Right hindlimb (tissue), 1 donor: ENCODE data around the gene KAZALD1.
"Not testable (repeated sequence)": the region's sequence is repeated elsewhere in the genome, so short reads cannot be mapped to it uniquely, and the experiment has no call there.

Experiments
- DNase-seq: peaks from one replicate; pipeline ENCODE4 v3.0.0-alpha.2; 2018

KAZALD1 gene

DNA sequence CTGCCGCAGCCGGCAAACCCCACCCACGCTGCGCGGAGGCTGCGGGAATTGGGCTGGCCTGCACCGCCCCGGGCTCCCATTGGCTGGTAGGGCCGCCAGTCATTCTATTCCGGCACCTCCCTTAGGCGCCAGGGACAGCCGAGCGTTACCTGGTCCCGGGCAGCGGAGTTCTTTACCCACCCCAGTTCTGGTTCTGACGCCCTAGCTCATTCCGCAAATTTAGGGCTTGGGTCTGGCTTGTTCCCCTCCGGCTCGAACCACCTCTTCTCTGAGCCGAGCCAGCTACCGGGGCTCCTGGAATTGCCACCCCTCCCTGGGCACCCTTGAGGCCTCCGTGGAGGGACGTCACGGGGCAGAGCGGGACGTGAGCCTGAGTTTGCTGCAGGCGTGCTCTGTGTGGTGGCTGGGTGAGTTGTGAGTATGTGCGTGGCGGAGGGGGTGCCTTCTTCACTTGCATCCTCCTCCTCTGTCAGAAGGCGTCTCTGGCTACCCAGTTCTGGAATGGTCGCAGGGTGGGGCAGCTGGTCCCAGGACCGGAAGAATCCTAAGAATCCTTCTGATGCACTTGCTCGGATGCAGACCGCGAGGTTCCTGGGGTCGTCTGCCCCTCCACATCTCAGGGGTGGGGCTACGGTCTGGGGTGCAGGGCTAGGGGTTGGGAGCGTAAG lies 30.5 kb upstream of the KAZALD1 start, which contains the start of the genes PDZD7 and SFXN3:
Gene PDZD7, minus strand, starts transcription at position 2 of the 668 bp plus-strand sequence. CDS start 910 bp downstream, outside the sequence.
Gene SFXN3, plus strand, starts transcription at position 107 of the 668 bp plus-strand sequence. CDS start 3,461 bp downstream, outside the sequence.
- DNase-seq: peak; percentile 95

DNA sequence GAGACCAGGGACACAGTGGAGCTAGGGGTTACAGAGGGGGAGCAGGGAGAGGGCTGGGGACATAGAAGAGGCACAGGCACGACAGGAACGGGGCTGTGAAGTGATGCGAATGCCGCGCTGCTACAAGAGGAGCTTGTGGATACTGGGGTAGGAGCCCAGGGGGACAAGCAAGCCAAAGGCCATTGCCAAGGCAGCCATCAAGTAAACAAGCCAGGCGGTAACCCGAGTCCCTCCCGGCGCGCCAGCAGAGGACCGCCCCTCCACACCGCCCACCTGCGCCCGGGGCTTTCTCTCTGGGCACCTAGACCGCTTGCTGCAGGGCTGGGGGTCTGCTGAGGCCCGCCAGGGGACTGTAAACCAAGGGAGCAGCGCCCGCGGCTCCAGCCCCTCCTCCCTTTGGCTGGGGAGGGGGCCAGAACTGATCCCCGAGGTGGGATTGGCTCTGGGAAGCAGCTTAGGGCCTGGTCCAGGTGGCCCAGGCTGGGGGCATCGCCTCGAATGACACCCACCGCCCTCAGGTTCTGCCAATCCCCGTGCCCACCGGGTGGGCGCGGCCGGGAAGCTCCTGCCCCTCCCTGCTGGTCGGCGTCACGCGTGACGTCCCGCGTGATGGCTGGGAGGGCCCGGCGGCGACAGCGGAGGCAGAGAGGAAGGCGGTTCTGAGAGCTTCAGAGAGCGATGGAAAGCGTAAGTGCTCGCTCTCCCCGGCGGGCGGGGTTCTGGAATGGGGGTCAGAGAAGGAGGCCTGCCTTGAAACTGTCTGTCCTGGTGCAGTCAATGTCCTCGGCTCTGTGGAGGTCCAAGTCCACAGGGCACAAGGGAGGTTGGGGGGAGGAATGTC lies 29.8 kb upstream of the KAZALD1 start:
- peak; percentile 88 for DNase-seq

DNA sequence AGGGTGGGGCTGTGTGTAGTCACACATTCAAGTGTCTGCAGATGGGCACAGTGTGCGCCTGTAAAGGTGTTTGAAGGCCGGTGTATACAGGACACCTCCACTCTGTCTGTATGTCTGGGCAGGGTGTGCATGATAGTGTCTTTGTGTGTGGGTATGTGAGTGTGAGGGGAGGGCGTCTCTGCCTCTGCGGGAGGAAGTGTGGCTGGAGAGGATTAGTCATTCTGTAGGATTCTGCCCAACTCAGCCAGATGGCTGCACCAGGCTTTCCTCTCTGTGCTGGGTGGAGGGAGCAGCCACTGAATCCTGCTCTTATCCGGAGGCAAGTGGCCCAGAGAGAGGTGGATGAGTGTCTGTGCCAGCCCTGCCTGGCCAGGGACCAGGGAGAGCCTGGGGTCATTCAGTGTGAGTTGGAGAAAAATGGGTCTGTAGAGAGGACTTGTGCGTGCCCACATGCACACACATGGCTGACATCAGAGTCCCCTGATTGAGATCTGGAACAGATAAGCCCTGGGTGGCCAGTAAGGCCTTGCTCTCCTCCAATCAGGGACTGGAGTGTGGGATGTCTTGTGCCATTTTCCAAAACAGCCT lies 29.1 kb upstream of the KAZALD1 start:
- peak; percentile 86 for DNase-seq

DNA sequence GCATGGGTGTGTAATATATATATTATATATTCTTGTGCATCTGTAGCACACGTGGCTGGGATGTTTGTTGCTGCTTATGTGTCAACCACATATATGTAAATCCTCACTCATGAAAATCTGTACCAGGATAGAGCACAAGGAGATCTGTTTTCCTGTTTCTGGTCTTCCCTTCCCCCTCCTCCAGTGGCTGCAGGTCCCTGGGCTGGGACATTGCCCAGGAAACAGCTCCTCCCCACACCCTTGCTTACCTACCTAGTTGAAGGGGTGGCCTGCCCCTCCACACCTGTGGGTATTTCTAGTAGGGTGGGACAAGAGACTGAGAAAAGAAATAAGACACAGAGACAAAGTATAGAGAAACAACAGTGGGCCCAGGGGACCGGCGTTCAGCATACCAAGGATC lies 28.5 kb upstream of the KAZALD1 start:
- DNase-seq: no peak

DNA sequence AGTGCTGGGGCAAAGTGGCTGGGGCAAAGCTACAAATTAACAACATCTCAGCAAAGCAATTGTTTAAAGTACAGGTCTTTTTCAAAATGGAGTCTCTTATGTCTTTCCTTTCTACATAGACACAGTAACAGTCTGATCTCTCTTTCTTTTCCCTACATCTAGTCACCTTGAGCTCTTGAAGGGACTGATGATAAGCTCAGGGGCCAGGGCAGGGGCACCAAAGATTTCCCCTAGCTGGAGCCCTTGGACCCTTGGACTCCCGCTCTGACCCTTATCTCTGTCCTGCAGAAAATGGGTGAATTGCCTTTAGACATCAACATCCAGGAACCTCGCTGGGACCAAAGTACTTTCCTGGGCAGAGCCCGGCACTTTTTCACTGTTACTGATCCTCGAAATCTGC lies 27.4 kb upstream of the KAZALD1 start:
- not testable (repeated sequence) for DNase-seq

DNA sequence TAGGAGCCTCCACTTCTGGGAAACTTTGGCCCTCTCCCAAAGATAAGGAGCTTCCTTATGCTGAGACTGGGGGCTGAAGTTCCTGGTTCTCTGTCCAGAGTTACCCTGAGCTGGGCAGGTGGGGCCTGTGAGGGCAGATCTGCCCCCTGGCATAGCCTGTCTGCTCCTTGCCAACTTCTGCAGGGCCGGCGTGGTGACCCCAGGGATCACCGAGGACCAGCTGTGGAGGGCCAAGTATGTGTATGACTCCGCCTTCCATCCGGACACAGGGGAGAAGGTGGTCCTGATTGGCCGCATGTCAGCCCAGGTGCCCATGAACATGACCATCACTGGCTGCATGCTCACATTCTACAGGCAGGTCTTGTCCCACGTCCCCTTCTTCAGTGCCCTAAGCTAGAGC lies 26.5 kb upstream of the KAZALD1 start:
- DNase-seq: no peak

DNA sequence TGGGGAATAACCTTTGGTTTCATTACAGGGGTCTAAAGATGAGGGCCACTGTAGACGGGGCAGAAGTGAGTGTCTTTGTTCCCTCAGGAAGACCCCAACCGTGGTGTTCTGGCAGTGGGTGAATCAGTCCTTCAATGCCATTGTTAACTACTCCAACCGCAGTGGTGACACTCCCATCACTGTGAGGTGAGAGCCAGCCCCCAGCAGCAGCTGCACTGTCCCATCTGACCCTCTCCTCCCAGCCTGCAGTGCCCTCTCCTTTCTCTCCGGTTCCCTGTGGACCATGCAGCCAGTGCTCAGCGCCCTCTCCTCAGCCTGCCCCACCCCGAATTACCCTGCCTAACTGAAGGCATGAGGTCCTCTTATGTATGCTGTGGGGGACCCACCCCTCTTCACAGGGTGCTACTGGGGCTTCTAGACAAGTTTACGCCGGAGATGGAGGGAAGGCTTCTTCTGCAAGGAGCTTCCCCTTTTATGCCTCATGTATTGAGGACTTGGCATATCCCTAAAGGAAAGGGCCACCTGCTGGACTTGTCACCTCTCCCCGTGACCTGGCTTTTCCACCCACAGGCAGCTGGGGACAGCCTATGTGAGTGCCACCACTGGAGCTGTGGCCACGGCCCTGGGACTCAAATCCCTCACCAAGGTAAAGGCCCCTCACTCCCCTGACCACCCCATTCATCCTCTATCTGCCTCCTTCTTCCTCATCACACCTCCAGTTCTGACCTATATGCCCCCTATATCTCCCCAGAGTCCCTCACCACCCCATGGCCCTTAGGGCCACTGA lies 25.7 kb upstream of the KAZALD1 start:
- DNase-seq: no peak

DNA sequence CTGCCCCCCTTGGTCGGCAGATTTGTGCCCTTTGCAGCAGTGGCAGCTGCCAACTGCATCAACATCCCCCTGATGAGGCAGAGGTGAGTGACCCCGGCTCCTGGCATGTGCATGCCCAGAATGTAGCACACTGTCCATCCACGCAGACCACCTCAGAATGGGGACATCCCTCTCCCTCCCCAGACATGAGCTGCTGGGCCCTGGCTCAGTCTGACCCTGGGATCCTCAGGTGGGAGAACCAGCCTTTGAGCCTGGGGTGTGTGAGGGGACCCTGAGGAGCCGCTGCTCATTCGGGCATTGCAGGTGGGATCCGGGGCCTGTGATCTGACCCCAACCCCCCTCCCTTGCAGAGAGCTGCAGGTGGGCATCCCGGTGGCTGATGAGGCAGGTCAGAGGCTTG lies 25.1 kb upstream of the KAZALD1 start:
- DNase-seq: no peak

DNA sequence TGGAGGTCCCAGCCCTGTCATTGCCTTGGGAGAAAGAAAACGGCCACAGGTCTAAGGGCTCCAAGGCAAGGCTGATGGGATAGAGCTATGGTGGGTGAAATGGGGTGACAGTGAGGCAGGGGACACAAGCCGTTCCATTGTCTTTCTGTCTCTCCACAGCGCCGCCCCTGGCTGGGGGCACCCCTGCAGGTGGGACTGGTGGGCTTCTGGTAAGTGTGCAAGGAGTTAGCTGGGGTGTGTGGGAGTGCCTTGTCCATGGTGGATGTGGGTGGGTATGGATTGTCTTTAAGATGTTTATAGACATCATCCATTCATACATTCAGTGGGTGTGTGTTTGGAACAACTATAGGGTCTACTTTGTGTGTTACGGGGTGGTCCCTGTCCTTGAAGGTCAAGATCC lies 23.3 kb upstream of the KAZALD1 start:
- no peak for DNase-seq

DNA sequence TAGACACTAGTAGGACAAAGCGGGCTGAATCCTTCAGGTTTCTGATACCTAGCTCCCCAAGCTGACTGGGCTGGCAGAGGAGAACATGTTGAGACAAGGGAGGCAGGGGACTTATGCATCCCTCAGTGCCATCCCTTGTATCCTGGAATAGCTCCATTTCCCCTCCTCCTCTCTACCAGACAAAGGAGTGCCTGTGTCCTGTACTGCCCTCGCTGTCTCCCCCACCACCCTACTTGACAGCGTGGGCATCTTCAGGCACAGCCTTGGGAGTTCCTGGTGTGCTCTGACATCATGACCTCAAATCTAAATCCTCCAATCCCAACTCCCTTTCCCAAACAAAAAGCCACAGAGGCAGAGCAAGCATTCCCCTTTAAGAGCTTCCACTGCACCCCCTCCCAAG lies 21.7 kb upstream of the KAZALD1 start:
- DNase-seq: no peak

DNA sequence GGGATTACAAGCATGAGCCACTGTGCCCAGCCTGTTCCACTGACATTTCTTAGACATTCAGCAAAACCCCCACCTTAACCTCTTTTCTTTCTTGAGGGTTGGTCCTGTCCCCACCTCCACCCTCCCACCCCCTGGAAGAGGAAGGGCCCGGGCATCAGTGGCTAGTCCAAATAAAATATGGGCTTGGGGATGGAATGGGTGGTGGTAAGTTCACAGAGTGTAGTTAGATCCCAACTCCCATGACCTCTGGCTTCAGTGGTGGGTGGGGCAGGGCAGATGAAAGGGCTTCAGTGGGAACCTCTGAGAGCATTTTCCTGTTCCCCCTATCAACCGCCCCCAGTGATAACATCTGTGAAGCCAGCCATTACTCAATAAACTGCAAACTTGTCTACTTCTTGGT lies 20.9 kb upstream of the KAZALD1 start:
- no peak for DNase-seq

DNA sequence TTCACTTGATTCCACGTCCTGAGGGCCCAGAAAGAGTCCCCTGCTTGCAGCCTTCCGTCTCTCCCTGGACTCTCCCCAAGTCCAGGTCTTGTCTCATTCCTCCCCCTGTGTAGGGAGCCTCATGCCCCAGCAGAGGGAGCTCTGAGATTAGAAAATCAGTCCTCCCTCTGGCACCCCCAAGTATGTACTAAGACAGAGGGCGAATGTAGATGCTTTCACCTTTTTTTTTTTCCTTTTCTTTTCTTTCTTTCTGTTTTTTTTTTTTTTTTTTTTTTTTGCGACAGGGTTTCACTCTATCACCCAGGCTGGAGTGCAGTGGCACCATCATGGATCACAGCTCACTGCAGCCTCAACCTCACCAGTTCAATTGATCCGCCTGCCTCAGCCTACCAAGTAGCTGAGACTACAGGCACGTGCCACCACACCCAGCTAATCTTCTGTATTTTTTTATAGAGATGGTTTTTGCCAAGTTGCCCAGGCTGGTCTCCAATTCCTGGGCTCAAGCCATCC lies 20.5 kb upstream of the KAZALD1 start:
- DNase-seq: peak; percentile 89

DNA sequence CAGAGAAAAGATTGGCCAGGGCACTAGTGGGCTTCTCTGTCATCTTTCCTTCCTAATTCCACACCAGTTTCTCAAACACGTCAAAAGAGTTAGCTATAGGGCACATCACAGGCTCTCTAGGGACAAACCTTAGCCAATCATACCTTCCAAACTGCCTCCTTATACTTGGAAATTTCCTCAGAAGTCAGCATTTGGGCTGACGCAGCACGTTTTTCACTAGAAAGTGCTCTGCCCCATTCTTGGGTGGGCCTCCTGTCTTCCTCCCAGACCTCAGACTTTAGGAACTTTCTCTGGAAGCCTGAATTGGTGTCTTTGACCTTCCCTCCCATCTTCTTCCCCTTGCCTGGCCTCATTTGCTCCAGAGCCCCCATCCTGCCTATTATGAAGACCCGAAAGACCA lies 19.7 kb upstream of the KAZALD1 start:
- DNase-seq: no peak

DNA sequence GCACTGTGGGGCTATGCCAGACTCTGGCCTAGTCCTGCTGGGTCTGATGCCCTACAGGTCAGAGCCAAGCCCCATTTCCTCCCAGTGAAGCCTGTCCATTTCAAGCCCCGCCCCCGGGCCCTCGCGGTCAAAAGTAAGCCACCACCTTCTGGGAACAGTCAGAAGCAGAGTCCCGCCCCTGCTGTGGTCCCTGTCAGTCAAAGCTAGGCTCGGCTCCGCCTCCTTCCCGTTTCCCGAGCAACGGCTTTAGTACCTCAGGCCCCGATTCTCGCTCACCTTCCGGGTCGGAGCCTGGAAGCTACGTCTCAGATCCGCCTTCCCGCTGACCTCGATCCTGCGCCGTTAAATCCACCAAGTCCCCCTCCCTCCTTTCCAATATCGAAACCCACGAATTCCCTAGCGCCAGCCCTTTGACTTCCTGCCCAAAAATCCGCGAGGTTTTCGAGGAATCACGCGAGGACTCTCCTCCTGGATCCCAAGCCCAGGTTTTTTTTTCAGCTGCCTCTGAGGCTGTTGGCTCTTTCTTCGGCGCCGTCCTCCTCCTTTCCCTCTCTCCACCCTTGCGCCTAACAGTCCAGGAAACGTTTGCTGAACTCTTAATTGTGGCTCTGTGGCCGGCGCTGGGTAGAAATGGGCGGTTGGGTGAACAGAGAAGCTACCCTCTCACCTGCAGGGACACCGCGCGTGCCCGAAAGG lies 19.0 kb upstream of the KAZALD1 start:
- DNase-seq: peak; percentile 95

DNA sequence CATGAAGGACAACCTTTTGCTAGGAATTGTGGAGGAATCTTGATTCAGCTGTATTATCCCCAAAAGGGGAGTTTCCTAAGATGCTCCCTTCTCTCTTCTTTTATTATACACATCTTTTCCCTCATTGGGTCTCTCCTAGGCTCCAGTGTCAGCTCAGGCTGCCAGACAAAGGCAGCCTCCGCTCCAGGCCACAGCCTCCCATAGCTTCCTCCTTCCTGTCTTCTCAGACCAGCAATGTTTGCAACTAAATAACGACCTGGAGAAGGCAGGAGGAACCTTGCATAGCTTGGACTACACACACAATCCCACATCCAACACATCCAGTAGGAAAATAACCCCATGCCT lies 18.5 kb upstream of the KAZALD1 start:
- no peak for DNase-seq

DNA sequence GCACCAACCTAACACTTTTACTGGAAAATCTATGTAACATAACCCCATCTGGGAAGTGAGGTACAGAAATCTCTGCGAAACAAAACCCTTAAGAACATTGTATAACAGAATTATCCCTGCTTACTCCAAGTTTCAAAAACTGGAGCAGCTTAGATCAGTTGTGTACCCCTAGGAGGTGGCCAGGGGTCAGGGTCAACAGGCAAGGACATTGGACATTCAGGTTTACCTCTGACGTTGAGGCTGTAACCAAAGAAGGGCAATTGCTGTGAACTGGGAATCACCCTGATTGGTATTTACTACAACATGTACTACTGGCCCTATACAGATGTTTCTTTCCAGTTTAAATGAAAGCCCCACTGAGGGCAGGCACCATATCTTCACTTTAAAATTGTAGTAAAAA lies 17.7 kb upstream of the KAZALD1 start:
- DNase-seq: no peak

DNA sequence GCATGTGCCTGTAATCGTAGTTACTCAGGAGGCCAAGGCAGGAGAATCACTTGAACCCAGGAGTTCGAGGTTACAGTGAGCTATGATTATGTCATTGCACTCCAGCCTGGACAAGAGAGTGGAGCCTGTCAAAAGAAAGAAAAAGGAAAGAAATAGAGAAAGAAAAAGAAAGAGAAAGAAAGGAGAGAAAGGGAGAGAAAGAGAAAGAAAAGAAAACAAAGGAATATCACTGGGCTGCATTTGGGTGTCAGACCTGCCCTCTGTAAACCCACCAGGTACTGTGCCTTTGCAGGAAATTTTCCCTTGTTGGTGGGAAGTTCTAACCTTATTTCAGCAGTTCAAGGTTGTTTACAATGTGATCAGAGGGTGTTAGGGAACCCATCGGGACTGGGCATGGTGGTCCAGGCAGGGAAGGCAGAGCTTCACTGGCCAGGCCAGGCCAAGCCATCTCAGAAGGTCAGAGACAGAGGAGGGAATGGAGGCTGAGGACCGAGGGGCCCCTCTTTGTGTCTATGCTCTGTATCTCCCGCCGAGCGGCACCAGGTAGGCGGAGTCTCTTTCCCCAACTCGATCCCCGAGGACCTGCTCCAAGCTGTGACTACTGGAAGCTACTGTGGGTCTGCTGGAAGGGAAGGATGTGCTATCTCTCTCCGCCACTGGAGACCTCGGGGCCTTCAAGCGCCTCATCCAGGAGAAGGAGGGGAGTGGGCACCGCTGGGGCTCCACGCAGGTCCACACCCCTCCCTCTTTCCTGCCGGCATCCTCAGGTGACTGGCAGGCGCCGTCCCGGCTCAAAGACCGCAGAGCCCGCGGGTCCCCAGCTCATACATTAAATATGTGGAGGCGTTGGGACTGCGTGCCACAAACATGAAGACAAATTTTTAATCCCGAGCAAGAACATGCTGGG lies 15.2 kb upstream of the KAZALD1 start:
- no peak for DNase-seq

DNA sequence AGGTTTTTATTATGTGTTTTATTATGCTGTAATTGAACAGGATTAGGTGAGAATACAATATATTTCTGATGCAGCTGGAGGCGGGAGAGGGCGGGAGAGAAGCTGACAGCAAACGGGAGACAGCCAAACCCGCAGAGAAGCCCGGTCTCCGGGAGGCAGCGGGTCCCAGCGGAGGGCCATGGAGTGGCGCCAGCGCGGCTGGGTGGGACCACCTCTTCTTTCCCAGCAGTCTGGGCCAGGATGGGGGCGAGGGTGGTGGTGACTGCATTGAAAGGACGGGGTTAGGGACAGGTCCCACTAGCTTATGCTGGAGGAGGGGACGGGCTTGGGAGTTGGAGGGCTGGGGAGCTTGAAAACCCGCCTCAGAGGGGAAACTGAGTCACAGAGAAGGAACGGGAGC lies 14.5 kb upstream of the KAZALD1 start:
- DNase-seq: no peak

DNA sequence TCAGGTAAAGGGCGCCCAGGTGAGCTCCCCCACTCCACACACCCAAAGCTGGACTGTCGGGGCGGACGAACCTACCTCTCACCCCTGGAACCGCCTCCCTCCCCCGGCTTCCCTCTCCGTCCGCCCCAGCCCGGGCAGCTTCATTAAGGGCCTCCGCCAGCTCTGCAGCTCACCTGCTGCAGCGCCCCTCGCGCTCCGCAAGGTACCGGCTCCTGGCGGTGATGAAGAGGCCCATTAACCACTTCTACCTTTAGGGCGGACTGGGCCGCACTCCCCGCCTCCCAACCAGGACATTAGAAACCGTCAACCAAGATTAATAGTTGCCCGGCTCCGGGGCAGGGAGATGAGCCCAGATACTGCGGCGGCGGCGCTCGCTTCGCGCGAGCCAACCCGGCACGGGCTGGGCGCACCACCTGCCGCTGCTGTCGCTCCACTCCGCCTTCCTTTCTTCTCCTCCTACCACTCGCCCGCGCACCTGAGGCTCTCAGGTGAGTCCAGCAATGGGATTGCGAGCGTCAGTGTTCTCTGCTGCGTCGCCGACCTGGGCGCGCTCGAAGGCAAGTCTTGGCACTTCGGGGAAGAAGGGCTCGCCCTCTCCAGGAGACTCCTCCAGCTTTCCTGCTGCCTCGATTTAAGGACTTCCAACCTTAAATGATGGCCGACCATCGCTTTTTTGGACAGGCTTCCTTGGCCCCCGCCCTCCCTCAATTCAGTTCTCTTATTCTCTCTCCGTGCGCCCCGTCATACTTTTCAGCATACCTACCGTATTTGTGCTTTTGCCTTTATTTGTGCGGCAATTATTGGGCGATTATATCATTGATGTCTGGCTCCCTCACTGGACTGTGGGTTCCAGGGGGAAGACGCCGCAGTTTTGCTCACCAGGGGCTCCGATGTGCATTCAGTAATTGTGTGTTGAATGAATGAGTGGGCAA lies 13.6 kb upstream of the KAZALD1 start:
- DNase-seq: no peak
